ENCODE measurements around the gene MIF4GD. TPM values are rescaled to one million over a fixed set of nuclear protein-coding genes. Genes with fewer than 3 reads are reported as not detected.

The MIF4GD gene
- total RNA-seq, 2 donors from 2014 or later = 18.0 to 24.9 TPM

GRCh38 chr17:75252039-75252816 lies 18.8 kb downstream of the MIF4GD start:
- Histone ChIP-seq H3K36me3 (no peaks in the 10 kb centered on the region), H3K4me3 (no peak overlapping the region), H3K27me3 (no peaks in the 10 kb centered on the region), H3K27ac (no peak overlapping the region), H3K9me3 (no peaks in the 10 kb centered on the region), H3K4me1 (peaks cover 0 to 17% of the 10 kb centered on the region in 2 donors)
- no peak for TF ChIP-seq CTCF (IDR thresholded peaks at IDR 0.05)
- DNase-seq (ENCODE audit: low spot score) = no peak

DNA sequence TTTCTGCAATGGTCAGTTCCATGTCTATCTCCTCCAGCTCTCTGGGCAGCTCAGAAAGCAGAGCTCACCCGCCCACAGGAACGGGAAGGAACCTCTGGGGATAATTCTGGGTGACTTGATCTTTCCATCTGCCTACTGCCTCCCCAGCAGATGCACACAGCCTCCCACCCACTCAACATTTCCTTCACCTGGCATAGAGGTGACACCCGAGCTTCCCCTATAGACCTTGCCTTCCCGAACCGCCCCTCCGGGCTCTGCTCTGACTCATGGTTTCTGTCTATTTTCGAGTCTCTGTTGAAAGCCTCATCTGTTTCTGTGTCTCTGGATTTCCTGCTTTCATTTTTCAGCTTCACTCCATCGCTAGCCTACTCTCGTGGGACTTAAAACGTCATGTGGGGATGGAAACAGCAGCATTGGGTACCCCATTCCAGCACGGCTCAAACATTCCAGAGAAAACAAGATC lies 21.0 kb downstream of the MIF4GD start:
- peaks cover 0 to 17% of the 10 kb centered on the region in 2 donors for H3K4me1 ChIP-seq
- peaks cover 16% of the 10 kb centered on the region for H3K36me3 ChIP-seq
- H3K9me3 ChIP-seq = no peaks in the 10 kb centered on the region
- no peak for DNase-seq (ENCODE audit: low spot score)
- H3K27me3 ChIP-seq = no peaks in the 10 kb centered on the region
- TF ChIP-seq CTCF (IDR thresholded peaks at IDR 0.05) = no peak
- peak overlapping the region in 1 of 2 donors; percentile 23 for H3K4me3 ChIP-seq
- peak overlapping the region; percentile 32 to 39 for H3K27ac ChIP-seq

DNA sequence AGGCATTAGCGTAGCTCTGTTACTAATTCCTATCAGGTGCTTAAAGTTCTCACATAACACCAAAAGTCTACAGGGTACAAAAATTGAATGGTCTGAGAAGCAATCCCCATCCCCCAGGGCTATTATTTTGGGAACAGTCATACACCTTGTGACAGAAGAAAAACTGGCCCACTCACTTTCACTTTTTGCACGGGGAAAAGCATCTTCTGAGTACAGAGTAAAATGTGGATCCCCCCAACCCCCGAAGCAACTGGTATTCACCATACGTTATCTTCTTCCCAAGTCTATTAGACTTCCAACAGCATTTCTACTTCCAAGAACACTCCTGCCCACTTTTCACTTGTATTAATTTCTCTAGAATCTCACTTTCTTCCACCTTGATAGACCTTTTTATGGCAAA lies 21.5 kb downstream of the MIF4GD start:
- Histone ChIP-seq H3K36me3 (peaks cover 21% of the 10 kb centered on the region), H3K4me3 (peak overlapping the region in 1 of 2 donors; percentile 23), H3K27ac (peak overlapping the region; percentile 32 to 39), H3K9me3 (no peaks in the 10 kb centered on the region), H3K27me3 (no peaks in the 10 kb centered on the region), H3K4me1 (peaks cover 0 to 17% of the 10 kb centered on the region in 2 donors)
- no peak for TF ChIP-seq CTCF (IDR thresholded peaks at IDR 0.05)
- no peak for DNase-seq (ENCODE audit: low spot score)

GRCh38 chr17:75246404-75246803 lies 24.6 kb downstream of the MIF4GD start:
- Histone ChIP-seq H3K9me3 (no peaks in the 10 kb centered on the region), H3K36me3 (peaks cover 51% of the 10 kb centered on the region), H3K27me3 (no peaks in the 10 kb centered on the region), H3K27ac (no peak overlapping the region), H3K4me3 (no peak overlapping the region), H3K4me1 (peaks cover 0 to 17% of the 10 kb centered on the region in 2 donors)
- DNase-seq (ENCODE audit: low spot score) = no peak
- TF ChIP-seq CTCF (IDR thresholded peaks at IDR 0.05) = no peak

DNA sequence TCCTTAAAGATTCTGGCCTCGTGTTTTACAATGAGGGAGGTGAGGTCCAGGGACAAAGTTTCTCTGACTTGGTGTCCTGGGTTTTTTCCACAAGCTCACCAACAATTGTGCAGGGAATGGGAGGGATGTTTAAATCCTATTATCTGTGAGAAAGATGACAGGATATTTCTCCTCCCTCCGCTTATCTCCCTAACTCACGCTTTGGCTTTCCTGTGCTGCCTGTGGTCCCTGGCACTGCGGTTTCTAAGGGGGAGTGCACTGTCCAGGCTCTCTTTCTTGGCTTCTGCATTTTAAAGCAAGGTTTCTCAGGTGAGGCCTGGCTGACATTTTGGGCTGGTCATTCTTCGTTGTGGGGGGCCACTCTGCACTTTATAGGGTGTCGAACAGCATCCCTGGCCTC lies 26.0 kb downstream of the MIF4GD start:
- Histone ChIP-seq H3K9me3 (no peaks in the 10 kb centered on the region), H3K27me3 (no peaks in the 10 kb centered on the region), H3K36me3 (peaks cover 65% of the 10 kb centered on the region), H3K27ac (no peak overlapping the region), H3K4me1 (peaks cover 0 to 10% of the 10 kb centered on the region in 2 donors), H3K4me3 (no peak overlapping the region)
- TF ChIP-seq CTCF (IDR thresholded peaks at IDR 0.05) = no peak
- no peak for DNase-seq (ENCODE audit: low spot score)
